Gastroesophageal sphincter (tissue), 3 donors: ENCODE results near the gene TMEM115.

Experiments used
- EP300 ChIP-seq: sonication (generic); formaldehyde crosslinking; IDR thresholded peaks from one replicate; pipeline ENCODE4 v1.6.1; 2017; ENCODE audit warnings: antibody characterized with exemption, mild to moderate bottlenecking
- POLR2A ChIP-seq, 2 donors: fragments of 450-650 bp; IDR thresholded peaks; one replicate each; pipeline ENCODE4 v1.6.1; 2017; ENCODE audit warnings: antibody characterized with exemption in 2 of 2, mild to moderate bottlenecking in 2 of 2, moderate library complexity in 1 of 2
- POLR2AphosphoS5 ChIP-seq: sonication (generic); formaldehyde crosslinking; IDR thresholded peaks from one replicate; pipeline ENCODE4 v1.6.1; 2017; ENCODE audit warnings: antibody characterized with exemption
- TF ChIP-seq, protein P1 (sequence below), 4 experiments: fragments of 200-600 bp in 2 of 4; fragments of 450-650 bp in 2 of 4; sonication (generic) in 1 of 4; IDR thresholded peaks; one replicate each; pipeline ENCODE4 v1.5.1; 2017 to 2019; ENCODE audit warnings: antibody characterized with exemption in 4 of 4, mild to moderate bottlenecking in 2 of 4, moderate library complexity in 2 of 4

DNA sequence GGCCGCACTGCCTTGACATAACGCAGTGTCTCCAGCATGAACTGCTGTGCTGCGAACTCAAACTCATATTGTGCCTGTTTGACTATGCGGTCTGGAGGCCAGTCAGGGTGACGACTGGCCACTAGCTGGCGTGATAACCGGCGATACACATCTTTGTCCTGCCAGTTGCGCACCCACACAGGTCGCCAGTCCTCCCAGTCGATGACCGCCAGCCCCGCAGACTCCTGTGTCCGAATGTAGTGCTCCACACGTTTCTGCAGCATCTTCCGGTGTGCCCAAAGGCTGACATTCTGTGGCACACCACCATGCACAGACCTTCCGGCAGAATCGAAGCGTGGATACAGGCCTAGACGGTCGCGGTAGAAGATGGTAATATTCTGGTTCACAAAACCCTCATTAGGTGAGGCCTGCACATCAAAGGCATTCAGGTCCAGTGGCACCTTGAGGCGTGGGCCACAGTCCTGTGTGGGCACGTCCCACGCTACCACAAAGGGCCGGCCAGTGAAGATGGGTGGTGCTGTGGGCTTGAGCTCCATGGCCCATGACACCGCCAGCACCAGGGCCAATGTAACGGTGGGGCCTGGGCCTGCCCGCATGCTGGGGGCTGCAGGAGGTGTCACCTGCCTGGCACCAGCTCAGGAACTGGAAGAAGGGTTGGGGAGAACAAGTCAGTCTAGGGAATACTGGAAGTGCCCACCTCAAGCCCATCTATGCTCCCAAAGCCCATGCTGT, 39.3 kb downstream of the TMEM115 start:
- TF ChIP-seq, protein P1, sequence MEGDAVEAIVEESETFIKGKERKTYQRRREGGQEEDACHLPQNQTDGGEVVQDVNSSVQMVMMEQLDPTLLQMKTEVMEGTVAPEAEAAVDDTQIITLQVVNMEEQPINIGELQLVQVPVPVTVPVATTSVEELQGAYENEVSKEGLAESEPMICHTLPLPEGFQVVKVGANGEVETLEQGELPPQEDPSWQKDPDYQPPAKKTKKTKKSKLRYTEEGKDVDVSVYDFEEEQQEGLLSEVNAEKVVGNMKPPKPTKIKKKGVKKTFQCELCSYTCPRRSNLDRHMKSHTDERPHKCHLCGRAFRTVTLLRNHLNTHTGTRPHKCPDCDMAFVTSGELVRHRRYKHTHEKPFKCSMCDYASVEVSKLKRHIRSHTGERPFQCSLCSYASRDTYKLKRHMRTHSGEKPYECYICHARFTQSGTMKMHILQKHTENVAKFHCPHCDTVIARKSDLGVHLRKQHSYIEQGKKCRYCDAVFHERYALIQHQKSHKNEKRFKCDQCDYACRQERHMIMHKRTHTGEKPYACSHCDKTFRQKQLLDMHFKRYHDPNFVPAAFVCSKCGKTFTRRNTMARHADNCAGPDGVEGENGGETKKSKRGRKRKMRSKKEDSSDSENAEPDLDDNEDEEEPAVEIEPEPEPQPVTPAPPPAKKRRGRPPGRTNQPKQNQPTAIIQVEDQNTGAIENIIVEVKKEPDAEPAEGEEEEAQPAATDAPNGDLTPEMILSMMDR (IDR thresholded peaks at IDR 0.05), result no peak
- no peak for TF ChIP-seq POLR2AphosphoS5
- no peak for TF ChIP-seq EP300
- no peak for TF ChIP-seq POLR2A (IDR thresholded peaks at IDR 0.05)
